Measurements from ENCODE around the gene SMIM41. TPM values are rescaled to one million over a fixed set of nuclear protein-coding genes. Genes with fewer than 3 reads are reported as not detected.

SMIM41 gene
- total RNA-seq, 1 donor from 2014 or later: not detected

DNA sequence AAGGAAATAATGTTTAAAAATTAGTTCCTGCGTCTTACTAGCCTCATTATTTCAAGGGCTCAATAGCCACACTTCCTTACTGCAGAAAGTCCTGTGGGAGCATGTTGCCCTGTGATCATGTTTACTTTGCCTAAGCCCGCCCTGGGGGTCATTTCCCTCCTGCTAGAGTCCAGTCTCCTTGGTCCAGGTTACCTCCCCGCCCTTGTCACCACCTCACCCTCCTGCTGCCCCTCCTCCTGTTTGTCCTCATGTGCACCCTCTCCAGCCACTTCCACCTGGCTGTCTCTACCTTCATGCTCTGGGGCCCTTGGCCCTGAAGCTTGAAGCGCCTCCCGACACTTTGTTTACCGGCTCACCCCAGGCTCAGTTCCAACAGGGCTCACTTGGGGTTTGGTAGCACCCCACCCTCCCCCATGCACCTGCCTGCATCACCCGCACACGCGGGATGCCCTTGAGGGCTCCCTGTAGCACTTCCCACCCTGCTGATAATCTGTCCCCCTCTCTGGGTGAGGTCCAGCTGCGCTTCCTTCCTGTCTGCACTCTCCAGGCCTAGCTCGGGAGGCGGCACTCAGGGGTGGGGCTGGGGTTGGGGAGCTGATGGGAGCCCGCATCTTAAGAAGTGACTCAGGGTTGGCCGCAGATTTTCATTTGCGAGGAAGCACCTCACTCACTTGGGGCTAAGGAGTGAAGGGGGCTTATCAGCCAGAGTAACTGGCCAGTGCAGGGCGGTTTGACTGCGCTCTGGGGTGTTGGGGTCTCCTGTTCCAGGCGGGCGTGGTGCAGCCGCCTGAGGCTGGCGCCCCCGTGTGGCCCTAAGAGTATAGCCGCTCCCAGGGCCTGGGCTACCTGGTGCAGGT lies 40.1 kb downstream of the SMIM41 start:
- peak; percentile 37 for DNase-seq (ENCODE audit: low read depth, low spot score)
- TF ChIP-seq, protein P1, sequence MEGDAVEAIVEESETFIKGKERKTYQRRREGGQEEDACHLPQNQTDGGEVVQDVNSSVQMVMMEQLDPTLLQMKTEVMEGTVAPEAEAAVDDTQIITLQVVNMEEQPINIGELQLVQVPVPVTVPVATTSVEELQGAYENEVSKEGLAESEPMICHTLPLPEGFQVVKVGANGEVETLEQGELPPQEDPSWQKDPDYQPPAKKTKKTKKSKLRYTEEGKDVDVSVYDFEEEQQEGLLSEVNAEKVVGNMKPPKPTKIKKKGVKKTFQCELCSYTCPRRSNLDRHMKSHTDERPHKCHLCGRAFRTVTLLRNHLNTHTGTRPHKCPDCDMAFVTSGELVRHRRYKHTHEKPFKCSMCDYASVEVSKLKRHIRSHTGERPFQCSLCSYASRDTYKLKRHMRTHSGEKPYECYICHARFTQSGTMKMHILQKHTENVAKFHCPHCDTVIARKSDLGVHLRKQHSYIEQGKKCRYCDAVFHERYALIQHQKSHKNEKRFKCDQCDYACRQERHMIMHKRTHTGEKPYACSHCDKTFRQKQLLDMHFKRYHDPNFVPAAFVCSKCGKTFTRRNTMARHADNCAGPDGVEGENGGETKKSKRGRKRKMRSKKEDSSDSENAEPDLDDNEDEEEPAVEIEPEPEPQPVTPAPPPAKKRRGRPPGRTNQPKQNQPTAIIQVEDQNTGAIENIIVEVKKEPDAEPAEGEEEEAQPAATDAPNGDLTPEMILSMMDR (conservative IDR thresholded peaks at IDR 0.05): peak; percentile 74
- Mint-ChIP-seq H3K27ac (ENCODE audit: unreplicated experiment) (peak overlapping the region; percentile 27), H3K36me3 (ENCODE audit: low read depth) (no peaks in the 10 kb centered on the region), H3K9me3 (no peaks in the 10 kb centered on the region), H3K27me3 (ENCODE audit: low read depth) (peaks cover 15% of the 10 kb centered on the region), H3K4me3 (no peak overlapping the region), H3K4me1 (peaks cover 32% of the 10 kb centered on the region)

DNA sequence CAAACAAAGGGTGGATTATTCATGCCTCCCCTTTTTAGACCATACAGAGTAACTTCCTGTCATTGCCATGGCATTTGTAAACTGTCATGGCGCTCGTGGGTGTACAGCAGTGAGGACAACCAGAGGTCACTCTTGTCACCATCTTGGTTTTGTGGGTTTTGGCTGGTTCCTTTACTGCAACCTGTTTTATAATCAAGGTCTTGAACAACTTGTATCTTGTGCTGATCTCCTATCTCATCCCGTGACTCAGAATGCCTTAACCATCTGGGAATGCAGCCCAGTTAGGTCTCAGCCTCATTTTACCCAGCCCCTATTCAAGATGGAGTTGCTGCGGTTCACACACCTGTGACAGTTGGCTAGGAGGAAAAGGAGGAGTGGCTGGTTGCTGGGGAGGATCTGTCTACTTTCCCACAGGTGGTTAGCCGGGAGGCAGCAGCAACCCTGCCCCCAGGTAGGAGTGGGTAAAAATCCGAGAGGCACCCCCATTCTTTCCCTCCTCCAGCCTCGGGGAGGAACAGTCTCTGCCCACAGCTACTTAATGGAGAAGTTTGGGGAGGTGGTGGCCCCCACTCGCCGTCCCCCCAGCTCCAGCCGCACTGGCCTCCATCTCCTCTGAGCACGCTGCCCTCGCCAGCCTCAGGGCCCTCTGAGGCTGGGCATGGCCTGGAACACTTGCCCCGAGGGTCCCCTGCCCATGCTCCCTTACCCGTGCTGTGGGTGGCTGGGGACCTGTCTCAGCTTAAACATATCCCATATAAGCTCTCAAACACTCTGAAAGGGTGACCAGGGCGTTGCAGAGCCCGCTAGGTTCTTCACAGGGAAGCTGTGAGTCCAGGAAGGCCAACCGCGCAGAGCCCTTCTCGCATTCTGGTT lies 41.7 kb downstream of the SMIM41 start:
- TF ChIP-seq, protein P1 (conservative IDR thresholded peaks at IDR 0.05): no peak
- Mint-ChIP-seq H3K4me1 (peaks cover 44% of the 10 kb centered on the region), H3K9me3 (no peaks in the 10 kb centered on the region)

DNA sequence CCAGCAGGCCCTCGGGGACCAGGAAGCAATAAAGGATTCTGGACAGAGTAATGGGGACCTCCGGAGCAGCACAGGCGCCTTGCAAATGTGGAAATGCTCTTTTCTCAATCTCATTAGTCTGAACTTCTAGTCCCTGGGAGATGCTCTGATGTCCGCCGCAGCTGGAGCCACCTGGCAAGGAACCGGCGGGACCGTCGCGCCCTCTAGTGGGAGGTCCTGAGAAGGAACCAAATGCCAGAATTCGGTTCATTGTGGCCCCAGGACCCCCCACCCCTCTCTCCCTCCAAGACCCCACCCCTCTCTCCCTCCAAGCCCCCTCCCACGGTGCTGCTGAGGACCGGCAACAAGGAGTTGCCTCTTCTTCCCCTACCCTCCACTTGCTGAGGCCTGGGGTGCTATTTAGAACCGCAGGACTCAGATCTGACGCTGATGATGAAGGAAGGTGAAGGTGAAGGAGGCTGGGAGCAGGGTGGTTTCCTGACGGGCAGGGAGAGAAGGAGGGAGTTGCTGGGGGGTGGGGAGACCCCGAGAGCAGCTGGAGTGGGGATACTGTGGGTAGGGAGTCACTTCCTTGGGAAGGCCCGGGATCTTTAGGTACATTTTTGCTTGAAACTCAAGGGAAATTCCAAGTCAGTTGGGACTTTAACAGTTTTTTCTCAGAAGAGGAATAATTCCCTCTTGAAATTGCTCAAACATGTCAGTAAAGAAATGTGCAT lies 42.5 kb downstream of the SMIM41 start:
- H3K27ac Mint-ChIP-seq (ENCODE audit: unreplicated experiment): peak overlapping the region; percentile 43
- no peaks in the 10 kb centered on the region for H3K36me3 Mint-ChIP-seq (ENCODE audit: low read depth)
- H3K27me3 Mint-ChIP-seq (ENCODE audit: low read depth): peaks cover 2% of the 10 kb centered on the region
- TF ChIP-seq, protein P1 (conservative IDR thresholded peaks at IDR 0.05): peak; percentile 86
- no peaks in the 10 kb centered on the region for H3K9me3 Mint-ChIP-seq
- H3K4me1 Mint-ChIP-seq: peaks cover 47% of the 10 kb centered on the region
- H3K4me3 Mint-ChIP-seq: no peak overlapping the region
- peak; percentile 71 for DNase-seq (ENCODE audit: low read depth, low spot score)

More for the DNA sequence above, 41.7 kb downstream of the SMIM41 start:
- Mint-ChIP-seq H3K27me3 (ENCODE audit: low read depth) (peaks cover 3% of the 10 kb centered on the region), H3K27ac (ENCODE audit: unreplicated experiment) (no peak overlapping the region), H3K4me3 (no peak overlapping the region), H3K36me3 (ENCODE audit: low read depth) (no peaks in the 10 kb centered on the region)
- no peak for DNase-seq (ENCODE audit: low read depth, low spot score)

DNA sequence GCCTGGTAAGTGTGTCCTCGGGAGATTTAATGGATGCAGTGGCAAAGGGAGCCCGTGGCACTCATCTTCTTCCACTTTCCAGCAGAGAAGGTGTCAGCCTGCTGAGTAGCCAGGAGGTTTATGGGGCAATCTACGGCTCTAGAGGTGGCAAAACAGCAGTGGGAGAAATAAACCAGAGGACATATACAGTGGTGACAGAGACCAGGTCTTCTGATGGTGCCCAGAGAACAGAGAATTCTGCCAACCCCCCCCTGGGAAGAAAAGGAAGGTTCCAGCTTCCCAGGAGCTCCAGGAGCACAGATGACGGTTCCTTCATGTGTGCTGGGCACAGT lies 43.0 kb downstream of the SMIM41 start:
- H3K4me1 Mint-ChIP-seq: peaks cover 44% of the 10 kb centered on the region
- H3K27ac Mint-ChIP-seq (ENCODE audit: unreplicated experiment): peak overlapping the region; percentile 43
- TF ChIP-seq, protein P1 (conservative IDR thresholded peaks at IDR 0.05): no peak
- H3K4me3 Mint-ChIP-seq: no peak overlapping the region
- DNase-seq (ENCODE audit: low read depth, low spot score): no peak
- H3K36me3 Mint-ChIP-seq (ENCODE audit: low read depth): no peaks in the 10 kb centered on the region
- H3K9me3 Mint-ChIP-seq: no peaks in the 10 kb centered on the region
- peaks cover 2% of the 10 kb centered on the region for H3K27me3 Mint-ChIP-seq (ENCODE audit: low read depth)

DNA sequence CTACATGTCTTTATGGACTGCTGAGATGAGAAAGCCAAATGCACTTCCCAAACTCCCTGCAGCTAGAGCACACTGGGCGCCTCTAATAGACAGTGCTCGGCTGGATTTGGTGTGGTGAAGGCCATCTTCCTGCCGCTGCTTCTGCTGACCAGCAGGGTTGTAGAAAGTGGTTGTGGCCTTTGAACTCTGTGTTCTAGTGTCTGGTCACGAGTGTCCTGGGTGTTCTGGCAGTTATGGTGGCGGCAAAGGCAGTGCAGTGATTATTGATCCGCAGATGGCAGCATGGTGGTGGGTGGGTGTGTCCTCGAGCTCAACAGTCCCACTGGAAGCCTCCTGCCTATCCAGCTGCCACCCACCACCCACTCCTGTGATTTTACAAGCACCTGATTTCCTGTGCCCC lies 43.4 kb downstream of the SMIM41 start:
- Mint-ChIP-seq H3K4me1 (peaks cover 41% of the 10 kb centered on the region), H3K27ac (ENCODE audit: unreplicated experiment) (no peak overlapping the region), H3K4me3 (no peak overlapping the region), H3K36me3 (ENCODE audit: low read depth) (no peaks in the 10 kb centered on the region), H3K9me3 (no peaks in the 10 kb centered on the region), H3K27me3 (ENCODE audit: low read depth) (peaks cover 2% of the 10 kb centered on the region)
- TF ChIP-seq, protein P1 (conservative IDR thresholded peaks at IDR 0.05): no peak
- DNase-seq (ENCODE audit: low read depth, low spot score): no peak
